Fibroblast of lung (primary cell): ENCODE results near the gene MDFIC2. TPM values are rescaled to one million over a fixed set of nuclear protein-coding genes. Genes with fewer than 3 reads are reported as not detected.

Experiments
- DNase-seq, 2 donors: peaks; one replicate each; pipeline versions ENCODE4 v3.0.0 to v3.0.0-alpha.2; 2010; ENCODE audit warnings: low read depth in 2 of 2
- H2AFZ ChIP-seq: 2 replicates; pipeline ENCODE4 v1.5.1; 2012; ENCODE audit warnings: low read length, control low read depth, inconsistent platforms
- H3K27ac ChIP-seq: 2 replicates; pipeline ENCODE4 v1.5.1; 2011; ENCODE audit warnings: low read length, control low read depth; ENCODE audit not compliant: insufficient read depth
- H3K27me3 ChIP-seq: 2 replicates; pipeline ENCODE4 v1.5.1; 2011; ENCODE audit warnings: mild to moderate bottlenecking, low read length; ENCODE audit not compliant: control insufficient read depth, insufficient read depth
- H3K36me3 ChIP-seq: 2 replicates; pipeline ENCODE4 v1.5.1; 2011; ENCODE audit warnings: low read length; ENCODE audit not compliant: control insufficient read depth, insufficient read depth
- H3K4me1 ChIP-seq: 2 replicates; pipeline ENCODE4 v1.5.1; 2011; ENCODE audit warnings: low read length; ENCODE audit not compliant: control insufficient read depth, insufficient read depth; ENCODE audit errors: extremely low read depth
- H3K4me2 ChIP-seq: 2 replicates; pipeline ENCODE4 v1.5.1; 2011; ENCODE audit warnings: low read length, control low read depth; ENCODE audit not compliant: insufficient read depth; ENCODE audit errors: extremely low read depth
- H3K4me3 ChIP-seq, 4 experiments: fragments of 200-600 bp in 1 of 4; sonication (generic) in 1 of 4; replicated peaks in 1 of 4; 2 replicates each; pipeline ENCODE4 v1.5.1; 2011 to 2016; ENCODE audit warnings: low read length in 4 of 4, low read depth in 3 of 4, mild to moderate bottlenecking in 3 of 4, control low read depth in 2 of 4, inconsistent platforms in 1 of 4, mixed read lengths in 1 of 4; ENCODE audit not compliant: insufficient read depth in 1 of 4; ENCODE audit errors: control extremely low read depth in 1 of 4
- H3K79me2 ChIP-seq: 2 replicates; pipeline ENCODE4 v1.5.1; 2012; ENCODE audit warnings: mild to moderate bottlenecking, low read length, inconsistent platforms; ENCODE audit not compliant: control insufficient read depth, insufficient read depth
- H3K9ac ChIP-seq: 2 replicates; pipeline ENCODE4 v1.5.1; 2011; ENCODE audit warnings: mild to moderate bottlenecking, low read length, control low read depth; ENCODE audit not compliant: insufficient read depth
- H3K9me3 ChIP-seq: 2 replicates; pipeline ENCODE4 v1.5.1; 2012; ENCODE audit warnings: low read depth, low read length; ENCODE audit not compliant: control insufficient read depth, insufficient read depth
- H4K20me1 ChIP-seq: 2 replicates; pipeline ENCODE4 v1.5.1; 2011; ENCODE audit warnings: low read length; ENCODE audit not compliant: control insufficient read depth, insufficient read depth; ENCODE audit errors: extremely low read depth
- EZH2 ChIP-seq: IDR thresholded peaks from 2 replicates; pipeline ENCODE4 v1.5.1; 2012; ENCODE audit warnings: low read length, control low read depth, mild to moderate bottlenecking; ENCODE audit errors: missing control alignments
- polyA plus RNA-seq, 2 donors: library from polyadenylated mRNA; depleted of rRNA in 1 of 2; stranded (reverse) in 1 of 2; unstranded in 1 of 2; fragments of >200 nt; gene quantifications; 2 replicates each; pipeline ENCODE4 v1.2.1, GENCODE V29; 2011 to 2012; ENCODE audit warnings: missing spikeins in 1 of 2
- total RNA-seq: library from RNA; depleted of rRNA; stranded (reverse); fragments of >200 nt; gene quantifications from 2 replicates; pipeline ENCODE4 v1.2.1, GENCODE V29; 2014
- TF ChIP-seq, protein P1 (sequence below), 2 donors: IDR thresholded peaks in 1 of 2; conservative IDR thresholded peaks in 1 of 2; 1 replicate in 1 of 2; 2 replicates in 1 of 2; pipeline ENCODE4 v1.5.1; 2011 to 2012; ENCODE audit warnings: low read length in 2 of 2, control low read depth in 1 of 2, inconsistent platforms in 1 of 2, low read depth in 1 of 2, mild to moderate bottlenecking in 1 of 2

MDFIC2 gene
- total and polyA plus RNA-seq, 2 donors (not counting 1 experiment from before 2014, with no cell fraction given): not detected

DNA sequence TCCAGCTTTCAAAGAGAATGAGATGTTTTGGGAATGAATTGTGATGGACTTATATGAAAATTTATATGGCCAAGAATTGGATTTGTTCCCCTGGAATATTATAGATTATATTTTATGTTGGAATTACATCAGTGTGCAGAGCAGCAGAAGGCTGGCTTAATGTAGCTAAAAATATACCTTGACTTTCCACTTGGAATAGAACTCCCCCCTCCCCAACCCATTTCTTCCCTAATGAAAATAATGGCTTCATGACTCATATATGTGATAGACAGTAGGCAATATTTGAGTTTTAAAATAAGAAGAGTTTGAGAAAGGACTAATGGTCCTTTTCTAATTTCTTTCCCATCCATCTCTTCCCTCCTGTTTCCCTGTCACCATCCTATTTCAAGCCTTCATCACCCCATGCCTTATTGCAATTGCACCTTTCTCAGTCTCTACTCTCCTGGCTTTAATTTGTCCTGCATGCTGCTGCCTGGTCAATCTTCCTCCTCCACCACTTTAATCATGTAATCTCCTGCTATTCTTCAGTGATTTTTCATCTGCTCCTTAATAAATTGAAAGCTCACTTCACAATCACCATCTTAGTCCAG, 122.5 kb downstream of the MDFIC2 start:
- no peak overlapping the region for H3K9ac ChIP-seq
- DNase-seq: no peak

DNA sequence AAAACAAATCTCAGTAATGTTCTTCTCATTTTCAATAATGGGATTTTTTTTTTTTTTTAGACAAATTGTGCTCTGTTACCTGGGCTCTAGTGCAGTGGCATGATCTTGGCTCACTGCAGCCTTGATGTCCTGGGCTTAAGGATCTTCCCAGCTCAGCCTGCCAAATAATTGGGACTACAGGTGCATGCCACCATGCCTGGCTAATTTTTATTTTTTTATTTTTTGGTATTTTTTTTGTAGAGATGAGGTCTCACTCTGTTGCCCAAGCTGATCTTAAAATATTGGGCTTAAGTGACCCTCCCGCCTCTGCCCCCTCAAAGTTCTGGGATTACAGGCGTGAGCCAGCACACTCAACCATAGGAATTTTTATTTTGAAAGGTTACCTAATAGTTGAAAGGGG, 126.2 kb downstream of the MDFIC2 start:
- Histone ChIP-seq H3K27ac (no peak overlapping the region), H3K4me3 (no peak overlapping the region), H2AFZ (no peak overlapping the region), H3K79me2 (no peaks in the 10 kb centered on the region), H3K4me2 (no peak overlapping the region), H3K9ac (no peak overlapping the region), H3K4me1 (no peaks in the 10 kb centered on the region), H3K36me3 (no peaks in the 10 kb centered on the region), H3K27me3 (no peaks in the 10 kb centered on the region), H3K9me3 (no peaks in the 10 kb centered on the region), H4K20me1 (no peaks in the 10 kb centered on the region)
- DNase-seq: no peak
- TF ChIP-seq EZH2: no peak
- TF ChIP-seq, protein P1, sequence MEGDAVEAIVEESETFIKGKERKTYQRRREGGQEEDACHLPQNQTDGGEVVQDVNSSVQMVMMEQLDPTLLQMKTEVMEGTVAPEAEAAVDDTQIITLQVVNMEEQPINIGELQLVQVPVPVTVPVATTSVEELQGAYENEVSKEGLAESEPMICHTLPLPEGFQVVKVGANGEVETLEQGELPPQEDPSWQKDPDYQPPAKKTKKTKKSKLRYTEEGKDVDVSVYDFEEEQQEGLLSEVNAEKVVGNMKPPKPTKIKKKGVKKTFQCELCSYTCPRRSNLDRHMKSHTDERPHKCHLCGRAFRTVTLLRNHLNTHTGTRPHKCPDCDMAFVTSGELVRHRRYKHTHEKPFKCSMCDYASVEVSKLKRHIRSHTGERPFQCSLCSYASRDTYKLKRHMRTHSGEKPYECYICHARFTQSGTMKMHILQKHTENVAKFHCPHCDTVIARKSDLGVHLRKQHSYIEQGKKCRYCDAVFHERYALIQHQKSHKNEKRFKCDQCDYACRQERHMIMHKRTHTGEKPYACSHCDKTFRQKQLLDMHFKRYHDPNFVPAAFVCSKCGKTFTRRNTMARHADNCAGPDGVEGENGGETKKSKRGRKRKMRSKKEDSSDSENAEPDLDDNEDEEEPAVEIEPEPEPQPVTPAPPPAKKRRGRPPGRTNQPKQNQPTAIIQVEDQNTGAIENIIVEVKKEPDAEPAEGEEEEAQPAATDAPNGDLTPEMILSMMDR (conservative IDR thresholded peaks at IDR 0.05 in 1 of 2, IDR thresholded peaks at IDR 0.05 in 1 of 2; ENCODE audit: low read depth in 1 of 2, low read length in 2 of 2): no peak

More for the DNA sequence above, 122.5 kb downstream of the MDFIC2 start:
- Histone ChIP-seq H3K4me3 (no peak overlapping the region), H3K4me1 (no peaks in the 10 kb centered on the region), H3K27me3 (no peaks in the 10 kb centered on the region), H3K9me3 (no peaks in the 10 kb centered on the region), H3K79me2 (no peaks in the 10 kb centered on the region), H4K20me1 (no peaks in the 10 kb centered on the region), H3K27ac (no peak overlapping the region), H3K36me3 (no peaks in the 10 kb centered on the region), H3K4me2 (no peak overlapping the region), H2AFZ (no peak overlapping the region)
- no peak for TF ChIP-seq EZH2
- TF ChIP-seq, protein P1 (conservative IDR thresholded peaks at IDR 0.05 in 1 of 2, IDR thresholded peaks at IDR 0.05 in 1 of 2; ENCODE audit: low read depth in 1 of 2, low read length in 2 of 2): no peak

DNA sequence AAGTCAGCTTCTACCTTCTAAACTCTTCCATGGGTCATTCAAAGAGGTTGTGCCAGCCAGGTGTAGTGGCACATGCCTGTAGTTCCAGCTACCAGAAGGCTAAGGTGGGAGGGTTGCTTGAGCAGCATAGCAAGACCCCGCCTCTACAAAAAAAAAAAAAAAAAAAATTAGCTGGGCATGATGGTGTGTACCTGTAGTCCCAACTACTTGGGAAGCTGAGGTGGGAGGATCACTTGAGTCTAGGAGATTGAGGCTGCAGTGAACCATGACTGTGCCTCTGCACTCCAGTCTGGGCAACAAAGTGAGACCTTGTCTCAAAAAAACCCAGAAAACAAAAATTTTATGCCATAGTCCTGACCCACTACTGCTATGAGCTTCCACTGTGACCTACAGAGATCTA, 126.8 kb downstream of the MDFIC2 start:
- Histone ChIP-seq H3K27ac (no peak overlapping the region), H2AFZ (no peak overlapping the region), H3K9ac (no peak overlapping the region), H3K36me3 (no peaks in the 10 kb centered on the region), H3K4me1 (no peaks in the 10 kb centered on the region), H3K4me3 (no peak overlapping the region), H4K20me1 (no peaks in the 10 kb centered on the region), H3K4me2 (no peak overlapping the region), H3K79me2 (no peaks in the 10 kb centered on the region), H3K9me3 (no peaks in the 10 kb centered on the region), H3K27me3 (no peaks in the 10 kb centered on the region)
- DNase-seq: no peak
- TF ChIP-seq, protein P1 (conservative IDR thresholded peaks at IDR 0.05 in 1 of 2, IDR thresholded peaks at IDR 0.05 in 1 of 2; ENCODE audit: low read depth in 1 of 2, low read length in 2 of 2): no peak
- no peak for TF ChIP-seq EZH2
